Measurements from ENCODE around the gene TMEM165. TPM values are rescaled to one million over a fixed set of nuclear protein-coding genes. Genes with fewer than 3 reads are reported as not detected.

TMEM165 gene
- total RNA-seq, 4 donors from 2014 or later: 175 to 226 (median 189) TPM

GRCh38 chr4:55386073-55386472 lies 9.7 kb upstream of the TMEM165 start:
- no peaks in the 10 kb centered on the region for H3K9me3 ChIP-seq
- no peaks in the 10 kb centered on the region for H3K36me3 ChIP-seq
- no peaks in the 10 kb centered on the region for H3K4me1 ChIP-seq
- intact Hi-C loops (cut with DNase I): no loop called here
- TF ChIP-seq POLR2A (IDR thresholded peaks at IDR 0.05): no peak
- TF ChIP-seq CTCF (IDR thresholded peaks at IDR 0.05): no peak
- H3K4me3 ChIP-seq (replicated peaks in 1 of 3): no peak overlapping the region
- no peak for DNase-seq
- H3K27me3 ChIP-seq: no peaks in the 10 kb centered on the region
- no peak overlapping the region for H3K27ac ChIP-seq

GRCh38 chr4:55386840-55387239 lies 8.9 kb upstream of the TMEM165 start:
- Histone ChIP-seq H3K36me3 (no peaks in the 10 kb centered on the region), H3K27ac (no peak overlapping the region), H3K4me3 (replicated peaks in 1 of 3) (no peak overlapping the region), H3K9me3 (no peaks in the 10 kb centered on the region), H3K27me3 (no peaks in the 10 kb centered on the region), H3K4me1 (no peaks in the 10 kb centered on the region)
- no peak for DNase-seq
- no peak for TF ChIP-seq CTCF (IDR thresholded peaks at IDR 0.05)
- intact Hi-C loops (cut with DNase I): no loop called here
- 94% methylated on average over 2 of the region's 2 CpGs for WGBS, 2 donors

GRCh38 chr4:55393461-55394320 lies 2.1 kb upstream of the TMEM165 start:
- intact Hi-C loops (cut with DNase I): loop anchor here (5.0 kb wide), 1 partner anchor 46 kb away; the partner anchor contains the start of gene SRD5A3
- Histone ChIP-seq H3K27me3 (no peaks in the 10 kb centered on the region), H3K4me1 (peaks cover 17 to 22% of the 10 kb centered on the region in 2 donors), H3K27ac (no peak overlapping the region), H3K36me3 (no peaks in the 10 kb centered on the region), H3K9me3 (no peaks in the 10 kb centered on the region), H3K4me3 (replicated peaks in 1 of 3) (no peak overlapping the region)
- TF ChIP-seq CTCF (IDR thresholded peaks at IDR 0.05) (no peak), POLR2A (IDR thresholded peaks at IDR 0.05) (no peak)
- no peak for DNase-seq
- 88 to 90% methylated on average over 4 of the region's 4 CpGs for WGBS, 2 donors

- TF ChIP-seq CTCF (IDR thresholded peaks at IDR 0.05) (no peak), POLR2A (IDR thresholded peaks at IDR 0.05) (no peak)
- Histone ChIP-seq H3K9me3 (no peaks in the 10 kb centered on the region), H3K36me3 (no peaks in the 10 kb centered on the region), H3K4me3 (replicated peaks in 1 of 3) (peak overlapping the region; percentile 89 to 100 (median 89)), H3K27ac (peak overlapping the region; percentile 89 to 99 (median 96)), H3K4me1 (peaks cover 22 to 32% of the 10 kb centered on the region in 2 donors), H3K27me3 (no peaks in the 10 kb centered on the region)
- intact Hi-C loops (cut with DNase I): no loop called here
- DNase-seq: no peak
- WGBS, 2 donors: 0 to 2% methylated on average over 4 of the region's 4 CpGs
Measured at GRCh38 chr4:55395218-55395528, 584 bp upstream of the TMEM165 start.

GRCh38 chr4:55396308-55397125 lies 760 bp downstream of the TMEM165 start:
- 0 to 1% methylated on average over 14 to 26 of the region's 41 CpGs for WGBS, 2 donors
- Histone ChIP-seq H3K27me3 (no peaks in the 10 kb centered on the region), H3K36me3 (no peaks in the 10 kb centered on the region), H3K9me3 (no peaks in the 10 kb centered on the region), H3K4me1 (peaks cover 22 to 32% of the 10 kb centered on the region in 2 donors), H3K4me3 (replicated peaks in 1 of 3) (peak overlapping the region; percentile 89 to 100 (median 89)), H3K27ac (peak overlapping the region; percentile 89 to 99 (median 96))
- intact Hi-C loops (cut with DNase I): no loop called here
- peak; percentile 69 to 71 for DNase-seq
- TF ChIP-seq POLR2A (IDR thresholded peaks at IDR 0.05): no peak
